ENCODE measurements around the gene CEP55. TPM values are rescaled to one million over a fixed set of nuclear protein-coding genes. Genes with fewer than 3 reads are reported as not detected.

CEP55 gene
- total and polyA plus RNA-seq, 7 donors = 0.10 to 0.29 (median 0.20) TPM; not detected in 3

DNA sequence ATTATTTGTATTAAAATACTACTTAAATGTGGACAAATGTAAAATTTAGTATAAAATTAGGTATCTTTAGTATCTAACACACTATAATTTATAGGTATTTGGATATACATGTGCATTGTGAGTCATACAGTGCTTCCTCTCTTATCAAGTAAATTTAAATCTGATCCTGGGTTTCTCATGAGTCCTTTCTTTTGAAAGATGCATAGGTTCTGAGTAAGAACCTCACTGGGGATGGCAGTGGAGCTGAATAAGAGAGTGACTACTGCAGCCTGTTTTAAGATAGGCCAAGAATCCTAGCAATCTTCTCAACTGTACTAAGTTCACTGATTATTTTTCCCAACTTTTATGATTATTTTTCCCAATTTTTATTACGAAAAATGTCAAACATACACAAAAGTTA lies 16.2 kb downstream of the CEP55 start:
- TF ChIP-seq, protein P1, sequence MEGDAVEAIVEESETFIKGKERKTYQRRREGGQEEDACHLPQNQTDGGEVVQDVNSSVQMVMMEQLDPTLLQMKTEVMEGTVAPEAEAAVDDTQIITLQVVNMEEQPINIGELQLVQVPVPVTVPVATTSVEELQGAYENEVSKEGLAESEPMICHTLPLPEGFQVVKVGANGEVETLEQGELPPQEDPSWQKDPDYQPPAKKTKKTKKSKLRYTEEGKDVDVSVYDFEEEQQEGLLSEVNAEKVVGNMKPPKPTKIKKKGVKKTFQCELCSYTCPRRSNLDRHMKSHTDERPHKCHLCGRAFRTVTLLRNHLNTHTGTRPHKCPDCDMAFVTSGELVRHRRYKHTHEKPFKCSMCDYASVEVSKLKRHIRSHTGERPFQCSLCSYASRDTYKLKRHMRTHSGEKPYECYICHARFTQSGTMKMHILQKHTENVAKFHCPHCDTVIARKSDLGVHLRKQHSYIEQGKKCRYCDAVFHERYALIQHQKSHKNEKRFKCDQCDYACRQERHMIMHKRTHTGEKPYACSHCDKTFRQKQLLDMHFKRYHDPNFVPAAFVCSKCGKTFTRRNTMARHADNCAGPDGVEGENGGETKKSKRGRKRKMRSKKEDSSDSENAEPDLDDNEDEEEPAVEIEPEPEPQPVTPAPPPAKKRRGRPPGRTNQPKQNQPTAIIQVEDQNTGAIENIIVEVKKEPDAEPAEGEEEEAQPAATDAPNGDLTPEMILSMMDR (IDR thresholded peaks at IDR 0.05) = no peak
- Histone ChIP-seq H3K27me3 (ENCODE audit: insufficient read depth in 3 of 3, low read length in 2 of 3) (no peaks in the 10 kb centered on the region), H3K4me3 (no peak overlapping the region), H3K4me1 (no peaks in the 10 kb centered on the region), H3K36me3 (ENCODE audit: insufficient read depth in 1 of 2, low read depth in 1 of 2) (no peaks in the 10 kb centered on the region), H3K9me3 (no peaks in the 10 kb centered on the region), H3K27ac (no peak overlapping the region)
- no peak for ATAC-seq
- 96 to 97% (median 97%) methylated on average over 1 of the region's 1 CpG for WGBS, 3 donors
- no peak for DNase-seq
- intact Hi-C loops (cut with DNase I) = no loop called here

DNA sequence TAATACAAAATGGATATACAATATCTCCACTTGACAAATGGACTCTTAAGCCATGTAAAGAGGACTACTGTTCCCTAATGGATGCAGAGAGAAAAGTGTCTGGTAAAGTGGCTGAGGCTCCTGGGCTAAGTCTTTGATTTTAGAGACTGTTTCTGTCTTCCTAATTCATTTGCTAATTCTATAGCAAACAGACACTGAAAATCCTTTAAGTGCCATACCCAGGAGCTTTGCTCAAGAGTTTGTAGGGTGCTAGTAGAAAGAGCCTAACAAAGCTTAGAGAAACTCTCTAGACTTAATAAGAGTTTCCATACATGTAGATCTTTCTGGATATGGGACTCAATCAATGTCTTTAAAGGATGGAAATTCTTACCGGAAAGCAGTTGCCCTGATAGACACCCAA lies 16.7 kb downstream of the CEP55 start:
- intact Hi-C loops (cut with DNase I) = no loop called here
- Histone ChIP-seq H3K4me3 (no peak overlapping the region), H3K36me3 (ENCODE audit: insufficient read depth in 1 of 2, low read depth in 1 of 2) (no peaks in the 10 kb centered on the region), H3K4me1 (no peaks in the 10 kb centered on the region), H3K9me3 (no peaks in the 10 kb centered on the region), H3K27ac (no peak overlapping the region), H3K27me3 (ENCODE audit: insufficient read depth in 3 of 3, low read length in 2 of 3) (no peaks in the 10 kb centered on the region)
- WGBS, 3 donors = 0 to 95% (median 91%) methylated on average over 1 of the region's 1 CpG
- ATAC-seq (no peak), DNase-seq (no peak)
- TF ChIP-seq, protein P1 (IDR thresholded peaks at IDR 0.05) = no peak

DNA sequence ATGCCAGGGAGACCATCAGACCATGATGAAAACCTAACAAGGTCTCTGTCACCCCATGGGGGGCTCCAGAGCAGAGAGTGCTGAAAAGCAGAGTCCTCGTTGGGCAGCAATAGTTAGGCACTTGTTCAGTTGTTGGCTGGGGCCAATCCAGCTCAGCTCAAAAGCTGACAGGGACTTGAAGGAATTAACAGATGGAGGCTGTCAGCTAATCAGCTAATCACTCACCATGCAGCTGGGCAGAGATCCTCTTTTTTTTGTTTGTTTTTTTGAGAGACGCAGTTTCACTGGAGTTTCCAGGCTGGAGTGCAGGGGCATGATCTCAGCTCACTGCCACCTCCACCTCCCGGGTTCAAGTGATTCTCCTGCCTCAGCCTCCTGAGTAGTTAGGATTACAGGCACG lies 18.1 kb downstream of the CEP55 start:
- H3K27ac ChIP-seq = peak overlapping the region; percentile 74
- intact Hi-C loops (cut with DNase I) = no loop called here
- no peaks in the 10 kb centered on the region for H3K4me1 ChIP-seq
- TF ChIP-seq, protein P1 (IDR thresholded peaks at IDR 0.05) = no peak
- no peaks in the 10 kb centered on the region for H3K36me3 ChIP-seq (ENCODE audit: insufficient read depth in 1 of 2, low read depth in 1 of 2)
- no peaks in the 10 kb centered on the region for H3K9me3 ChIP-seq
- ATAC-seq (no peak), DNase-seq (no peak)
- no peak overlapping the region for H3K4me3 ChIP-seq
- H3K27me3 ChIP-seq (ENCODE audit: insufficient read depth in 3 of 3, low read length in 2 of 3) = no peaks in the 10 kb centered on the region
- 43 to 68% (median 56%) methylated on average over 4 of the region's 4 CpGs for WGBS, 3 donors

DNA sequence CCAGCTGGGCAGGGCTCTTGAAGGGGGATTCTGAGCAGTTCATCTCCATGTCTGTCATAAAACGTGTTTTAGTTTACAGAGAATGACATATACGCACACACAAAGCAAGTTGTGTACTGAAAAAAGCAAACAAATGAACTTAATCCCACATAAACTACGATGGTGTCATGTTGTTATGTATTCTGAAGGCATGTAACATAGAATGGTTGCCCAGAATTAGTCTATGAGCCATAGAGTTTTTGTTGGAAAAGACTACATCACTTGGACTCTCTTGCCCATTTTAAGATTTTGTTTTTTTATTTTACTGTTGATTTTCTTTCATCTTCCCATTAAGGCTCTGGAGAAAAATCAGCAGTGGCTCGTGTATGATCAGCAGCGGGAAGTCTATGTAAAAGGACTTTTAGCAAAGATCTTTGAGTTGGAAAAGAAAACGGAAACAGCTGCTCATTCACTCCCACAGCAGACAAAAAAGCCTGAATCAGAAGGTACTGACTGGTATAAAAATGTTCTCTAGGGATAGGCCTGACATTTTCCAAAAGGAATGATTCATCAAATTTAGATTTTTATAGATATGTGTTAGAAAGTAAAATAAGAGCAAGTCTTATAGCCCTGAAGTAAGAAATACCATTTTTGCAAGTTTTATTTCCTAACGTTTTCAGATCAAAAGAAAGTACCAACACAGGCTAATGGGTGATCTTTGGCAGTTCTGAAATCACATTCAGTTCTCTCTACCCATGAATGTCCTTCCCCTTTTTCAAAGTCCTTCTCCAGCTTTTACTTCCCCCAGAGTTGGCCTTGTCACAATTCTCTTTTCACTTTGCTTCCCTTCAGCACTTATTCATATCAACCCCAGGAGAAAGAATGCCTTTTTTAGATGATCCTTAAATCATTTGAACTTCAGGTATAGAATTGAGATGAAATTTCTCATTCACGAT lies 18.9 kb downstream of the CEP55 start:
- no peaks in the 10 kb centered on the region for H3K9me3 ChIP-seq
- WGBS, 3 donors = 40 to 59% (median 40%) methylated on average over 8 of the region's 8 CpGs
- H3K36me3 ChIP-seq (ENCODE audit: insufficient read depth in 1 of 2, low read depth in 1 of 2) = no peaks in the 10 kb centered on the region
- DNase-seq (no peak), ATAC-seq (peak in 1 of 4 donors; percentile 23)
- peak overlapping the region; percentile 74 for H3K27ac ChIP-seq
- TF ChIP-seq, protein P1 (IDR thresholded peaks at IDR 0.05) = no peak
- no peaks in the 10 kb centered on the region for H3K4me1 ChIP-seq
- intact Hi-C loops (cut with DNase I) = no loop called here
- H3K27me3 ChIP-seq (ENCODE audit: insufficient read depth in 3 of 3, low read length in 2 of 3) = no peaks in the 10 kb centered on the region
- no peak overlapping the region for H3K4me3 ChIP-seq

All from psoas muscle (tissue), 8 donors.